ENCODE measurements around the gene RGL1.

GRCh38 chr1:183901748-183902330, 96.9 kb downstream of the RGL1 start:
- TF ChIP-seq CTCF (conservative IDR thresholded peaks at IDR 0.05; ENCODE audit: low read length) (no peak), EZH2phosphoT487 (IDR thresholded peaks at IDR 0.05; ENCODE audit: borderline replicate concordance) (no peak)
